Measurements from ENCODE around the gene SNX13. TPM values are rescaled to one million over a fixed set of nuclear protein-coding genes. Genes with fewer than 3 reads are reported as not detected.

SNX13 gene
- total and polyA plus RNA-seq, 9 of the 15 experiments (the other 6 are each of a cell fraction or from before 2014, with no cell fraction given), result 5.6 to 33.2 (median 25.4) TPM

- Histone ChIP-seq H3K36me3 (ENCODE audit: control insufficient read depth, insufficient read depth, low read length) (peaks cover 15% of the 10 kb centered on the region; the same call in 2 of the 3 replicates), H3K27ac (ENCODE audit: extremely low read depth, low read depth, low read length) (no peak overlapping the region; the same call in 2 of the 3 replicates), H3K79me2 (ENCODE audit: control insufficient read depth, insufficient read depth, low read length) (no peaks in the 10 kb centered on the region), H3K9me1 (ENCODE audit: control insufficient read depth, insufficient read depth, low read length) (no peaks in the 10 kb centered on the region), H3K9me3 (replicated peaks; ENCODE audit: control insufficient read depth, insufficient read depth, low read depth, low read length) (no peaks in the 10 kb centered on the region), H3K27me3 (ENCODE audit: control insufficient read depth in 2 of 2, insufficient read depth in 2 of 2, low read length in 2 of 2) (no peaks in the 10 kb centered on the region), H3K9ac (ENCODE audit: insufficient read depth in 1 of 2, low read depth in 2 of 2, low read length in 2 of 2) (no peak overlapping the region), H3K4me2 (ENCODE audit: insufficient read depth, low read length) (no peak overlapping the region), H3K4me3 (no peak overlapping the region), H3K4me1 (replicated peaks in 1 of 2; ENCODE audit: control insufficient read depth in 2 of 2, insufficient read depth in 2 of 2, low read length in 2 of 2) (peaks cover 3 to 4% of the 10 kb centered on the region in 2 experiments; a peak in 3 of 5 replicates), H4K20me1 (replicated peaks; ENCODE audit: control insufficient read depth, insufficient read depth, low read length) (no peaks in the 10 kb centered on the region), H2AFZ (ENCODE audit: low read depth, low read length) (no peak overlapping the region)
- ChIA-PET CTCF (ENCODE audit: low intra/inter-chr PET ratio) (no interaction called here), POLR2A (no interaction called here)
- FAIRE-seq (no peak), DNase-seq (ENCODE audit: extremely low read depth in 1 of 4, low spot score in 3 of 4) (peak in 2 of 4 experiments; percentile 5 to 34), ATAC-seq (peak; percentile 79)
- in situ Hi-C loops (cut with MboI), result no loop called here
- BruUV-seq (replicated peaks), result no TSS peak
- 80% methylated on average over 6 of the region's 7 CpGs for WGBS (ENCODE audit: insufficient coverage, low coverage, missing lambda C conversion rate)
- intact Hi-C loops (cut with micrococcal nuclease), result loop anchor here (5.0 kb wide), 1 partner anchor 91 kb away; no protein-coding TSS in a partner anchor
- TF ChIP-seq HCFC1 (IDR thresholded peaks at IDR 0.05; ENCODE audit: low read depth, low read length) (no peak), ZNF316 (IDR thresholded peaks at IDR 0.05) (peak; percentile 48; the same call in 1 of the 2 replicates), MAFG (tag; conservative IDR thresholded peaks at IDR 0.05) (0 out of 2 replicates have a peak, but pooled peaks have one; percentile 8)
Measured at GRCh38 chr7:17863095-17863808, 77.0 kb downstream of the SNX13 start.

- Histone ChIP-seq H3K79me2 (ENCODE audit: control insufficient read depth, insufficient read depth, low read length) (no peaks in the 10 kb centered on the region), H3K9me3 (replicated peaks; ENCODE audit: control insufficient read depth, insufficient read depth, low read depth, low read length) (no peaks in the 10 kb centered on the region), H3K4me2 (ENCODE audit: insufficient read depth, low read length) (no peak overlapping the region), H3K9ac (ENCODE audit: insufficient read depth in 1 of 2, low read depth in 2 of 2, low read length in 2 of 2) (no peak overlapping the region), H3K9me1 (ENCODE audit: control insufficient read depth, insufficient read depth, low read length) (no peaks in the 10 kb centered on the region), H2AFZ (ENCODE audit: low read depth, low read length) (no peak overlapping the region), H3K4me1 (replicated peaks in 1 of 2; ENCODE audit: control insufficient read depth in 2 of 2, insufficient read depth in 2 of 2, low read length in 2 of 2) (peaks cover 0 to 3% of the 10 kb centered on the region in 2 experiments; a peak in 2 of 5 replicates), H3K4me3 (no peak overlapping the region), H4K20me1 (replicated peaks; ENCODE audit: control insufficient read depth, insufficient read depth, low read length) (no peaks in the 10 kb centered on the region), H3K36me3 (ENCODE audit: control insufficient read depth, insufficient read depth, low read length) (no peaks in the 10 kb centered on the region), H3K27ac (ENCODE audit: extremely low read depth, low read depth, low read length) (no peak overlapping the region), H3K27me3 (ENCODE audit: control insufficient read depth in 2 of 2, insufficient read depth in 2 of 2, low read length in 2 of 2) (no peaks in the 10 kb centered on the region)
- ChIA-PET CTCF (ENCODE audit: low intra/inter-chr PET ratio) (no interaction called here), POLR2A (no interaction called here)
- no TSS peak for BruUV-seq (replicated peaks)
- ATAC-seq, result no peak
- TF ChIP-seq ZNF507 (tag; conservative IDR thresholded peaks at IDR 0.05) (peak; percentile 92), NCOR1 (IDR thresholded peaks at IDR 0.05) (no peak)
- DNase-seq (ENCODE audit: extremely low read depth in 1 of 4, low spot score in 3 of 4), result no peak
- in situ Hi-C loops (cut with MboI) (no loop called here), intact Hi-C loops (cut with micrococcal nuclease) (no loop called here)
- FAIRE-seq, result no peak
- 89% methylated on average over 1 of the region's 1 CpG for WGBS (ENCODE audit: insufficient coverage, low coverage, missing lambda C conversion rate)
Measured at GRCh38 chr7:17856251-17856650, 84.0 kb downstream of the SNX13 start.

All from K562 (cell line).